Upper lobe of left lung (tissue), 4 donors: ENCODE data around the gene PLEKHM1.
"Not testable (repeated sequence)": the region's sequence is repeated elsewhere in the genome, so short reads cannot be mapped to it uniquely, and the experiment has no call there.

Experiments
- EP300 ChIP-seq, 4 donors: sonication (generic); formaldehyde crosslinking; IDR thresholded peaks; one replicate each; pipeline ENCODE4 v1.5.1; 2017; ENCODE audit warnings: antibody characterized with exemption in 4 of 4, control low read depth in 2 of 4
- POLR2A ChIP-seq, 4 donors: fragments of 450-650 bp; IDR thresholded peaks; one replicate each; pipeline ENCODE4 v1.5.1; 2016 to 2017; ENCODE audit warnings: antibody characterized with exemption in 4 of 4, mild to moderate bottlenecking in 2 of 4
- TF ChIP-seq, protein P1 (sequence below), 6 experiments: fragments of 450-650 bp in 4 of 6; fragments of 200-600 bp in 2 of 6; sonication (generic) in 2 of 6; IDR thresholded peaks; one replicate each; pipeline ENCODE4 v1.5.1; 2016 to 2019; ENCODE audit warnings: antibody characterized with exemption in 6 of 6

DNA sequence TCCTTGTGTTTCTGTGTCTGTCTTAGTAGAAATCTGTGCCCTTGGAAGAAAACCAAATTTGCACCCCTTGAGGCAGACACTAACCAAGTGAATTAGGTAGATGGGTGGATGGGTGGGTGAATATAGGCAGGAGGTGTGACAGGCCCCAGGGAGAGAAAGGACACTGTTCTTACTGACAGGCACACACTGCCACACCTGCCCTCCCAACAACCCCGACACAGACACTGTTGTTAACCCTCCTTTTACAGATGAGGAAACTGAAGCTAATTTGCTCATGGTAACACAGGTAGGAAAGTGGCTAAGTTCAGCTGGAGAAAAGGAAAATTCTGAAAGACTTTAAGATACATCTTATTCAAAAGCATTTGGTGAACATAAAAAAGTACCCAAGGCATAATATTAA is 42.0 kb downstream of the PLEKHM1 start:
- TF ChIP-seq, protein P1, sequence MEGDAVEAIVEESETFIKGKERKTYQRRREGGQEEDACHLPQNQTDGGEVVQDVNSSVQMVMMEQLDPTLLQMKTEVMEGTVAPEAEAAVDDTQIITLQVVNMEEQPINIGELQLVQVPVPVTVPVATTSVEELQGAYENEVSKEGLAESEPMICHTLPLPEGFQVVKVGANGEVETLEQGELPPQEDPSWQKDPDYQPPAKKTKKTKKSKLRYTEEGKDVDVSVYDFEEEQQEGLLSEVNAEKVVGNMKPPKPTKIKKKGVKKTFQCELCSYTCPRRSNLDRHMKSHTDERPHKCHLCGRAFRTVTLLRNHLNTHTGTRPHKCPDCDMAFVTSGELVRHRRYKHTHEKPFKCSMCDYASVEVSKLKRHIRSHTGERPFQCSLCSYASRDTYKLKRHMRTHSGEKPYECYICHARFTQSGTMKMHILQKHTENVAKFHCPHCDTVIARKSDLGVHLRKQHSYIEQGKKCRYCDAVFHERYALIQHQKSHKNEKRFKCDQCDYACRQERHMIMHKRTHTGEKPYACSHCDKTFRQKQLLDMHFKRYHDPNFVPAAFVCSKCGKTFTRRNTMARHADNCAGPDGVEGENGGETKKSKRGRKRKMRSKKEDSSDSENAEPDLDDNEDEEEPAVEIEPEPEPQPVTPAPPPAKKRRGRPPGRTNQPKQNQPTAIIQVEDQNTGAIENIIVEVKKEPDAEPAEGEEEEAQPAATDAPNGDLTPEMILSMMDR (IDR thresholded peaks at IDR 0.05) = not testable (repeated sequence)
- TF ChIP-seq EP300, POLR2A (IDR thresholded peaks at IDR 0.05): not testable (repeated sequence)
